ENCODE measurements around the gene PHKB. TPM values are rescaled to one million over a fixed set of nuclear protein-coding genes. Genes with fewer than 3 reads are reported as not detected.

Gene PHKB
- total and polyA plus RNA-seq, 3 donors from 2014 or later, result 66.7 to 168 (median 136) TPM

DNA sequence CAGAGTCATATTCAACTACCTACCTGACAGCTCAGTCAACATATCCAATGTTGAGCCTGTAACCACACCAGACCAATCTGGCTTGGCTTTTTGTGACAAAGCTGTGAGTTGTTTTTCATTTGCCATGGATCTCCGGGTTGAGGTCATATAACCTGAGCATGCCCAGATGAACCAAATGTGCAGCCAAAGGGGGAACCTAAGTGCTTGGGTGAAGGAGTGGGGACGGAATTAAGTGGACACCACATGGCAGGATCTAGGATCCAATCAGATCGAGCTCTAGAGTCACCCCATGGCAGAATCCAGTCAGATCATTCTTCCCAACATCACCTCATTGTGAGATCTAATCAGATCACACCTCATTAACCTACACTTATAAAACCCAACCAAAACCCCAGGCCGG, 258.6 kb downstream of the PHKB start:
- no peak for DNase-seq
- Histone ChIP-seq H3K9me3 (no peaks in the 10 kb centered on the region), H3K36me3 (ENCODE audit: low read depth, missing control alignments) (no peaks in the 10 kb centered on the region), H3K27me3 (no peaks in the 10 kb centered on the region), H3K4me3 (no peak overlapping the region), H3K4me1 (no peaks in the 10 kb centered on the region), H3K27ac (no peak overlapping the region)
- TF ChIP-seq POLR2A (IDR thresholded peaks at IDR 0.05), result no peak
- intact Hi-C loops (cut with DNase I; ENCODE audit: low total_unique reads), result no loop called here
- 87 to 96% methylated on average over 4 of the region's 4 CpGs for WGBS, 2 donors

DNA sequence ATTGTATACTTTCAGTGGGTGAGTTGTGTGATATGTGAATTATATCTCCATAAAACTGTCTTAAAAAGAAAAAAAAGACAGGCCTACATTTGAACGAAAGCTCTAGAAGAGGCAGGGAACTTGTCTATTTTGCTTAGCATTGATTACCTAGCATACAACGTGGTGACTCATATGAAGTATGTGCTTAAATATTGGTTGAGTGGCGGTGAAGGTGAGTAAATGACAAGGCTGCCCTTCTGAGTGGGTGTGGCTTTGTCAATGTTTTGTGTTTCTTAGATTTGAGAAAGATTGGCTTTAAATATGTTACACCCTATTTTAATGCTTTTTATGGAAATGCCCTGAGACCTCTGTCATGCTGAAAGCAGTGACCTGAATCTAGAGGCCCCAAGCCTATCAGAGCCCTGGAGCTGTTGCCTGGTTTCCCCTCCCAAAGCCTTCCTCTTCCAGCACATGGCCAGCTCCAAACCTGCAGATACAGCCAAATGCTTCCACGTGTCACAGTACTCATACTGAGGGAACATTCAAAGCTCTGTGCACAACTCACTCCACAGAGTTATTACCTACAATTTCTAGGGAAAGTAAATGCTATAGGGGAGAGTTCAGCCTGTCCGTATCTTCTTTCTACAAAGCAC, 260.0 kb downstream of the PHKB start:
- Histone ChIP-seq H3K27ac (no peak overlapping the region), H3K27me3 (no peaks in the 10 kb centered on the region), H3K36me3 (ENCODE audit: low read depth, missing control alignments) (no peaks in the 10 kb centered on the region), H3K4me1 (no peaks in the 10 kb centered on the region), H3K9me3 (no peaks in the 10 kb centered on the region), H3K4me3 (no peak overlapping the region)
- DNase-seq, result no peak
- intact Hi-C loops (cut with DNase I; ENCODE audit: low total_unique reads), result no loop called here
- 85 to 87% methylated on average over 5 of the region's 5 CpGs for WGBS, 2 donors
- TF ChIP-seq POLR2A (IDR thresholded peaks at IDR 0.05), result no peak
- TF ChIP-seq, protein P1, sequence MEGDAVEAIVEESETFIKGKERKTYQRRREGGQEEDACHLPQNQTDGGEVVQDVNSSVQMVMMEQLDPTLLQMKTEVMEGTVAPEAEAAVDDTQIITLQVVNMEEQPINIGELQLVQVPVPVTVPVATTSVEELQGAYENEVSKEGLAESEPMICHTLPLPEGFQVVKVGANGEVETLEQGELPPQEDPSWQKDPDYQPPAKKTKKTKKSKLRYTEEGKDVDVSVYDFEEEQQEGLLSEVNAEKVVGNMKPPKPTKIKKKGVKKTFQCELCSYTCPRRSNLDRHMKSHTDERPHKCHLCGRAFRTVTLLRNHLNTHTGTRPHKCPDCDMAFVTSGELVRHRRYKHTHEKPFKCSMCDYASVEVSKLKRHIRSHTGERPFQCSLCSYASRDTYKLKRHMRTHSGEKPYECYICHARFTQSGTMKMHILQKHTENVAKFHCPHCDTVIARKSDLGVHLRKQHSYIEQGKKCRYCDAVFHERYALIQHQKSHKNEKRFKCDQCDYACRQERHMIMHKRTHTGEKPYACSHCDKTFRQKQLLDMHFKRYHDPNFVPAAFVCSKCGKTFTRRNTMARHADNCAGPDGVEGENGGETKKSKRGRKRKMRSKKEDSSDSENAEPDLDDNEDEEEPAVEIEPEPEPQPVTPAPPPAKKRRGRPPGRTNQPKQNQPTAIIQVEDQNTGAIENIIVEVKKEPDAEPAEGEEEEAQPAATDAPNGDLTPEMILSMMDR (IDR thresholded peaks at IDR 0.05), result no peak

DNA sequence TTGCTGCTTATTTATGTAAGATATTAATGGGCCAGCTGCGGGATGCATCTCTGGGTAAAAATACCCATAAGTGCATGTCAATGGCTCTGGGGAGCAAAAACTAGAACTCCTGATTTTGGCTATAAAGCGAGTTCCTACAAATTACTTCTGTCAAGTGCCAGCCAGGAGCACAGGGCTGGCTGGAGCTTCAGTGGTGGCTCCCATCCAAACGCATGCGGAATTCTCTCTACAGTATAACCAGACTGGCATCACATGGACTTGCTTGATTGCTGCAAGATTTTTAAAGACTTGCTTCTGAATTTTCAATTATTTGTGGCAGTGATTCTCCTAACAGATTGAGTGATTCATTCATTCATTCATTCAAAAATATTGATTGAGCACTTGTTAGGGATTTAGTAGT, 260.9 kb downstream of the PHKB start:
- no peaks in the 10 kb centered on the region for H3K36me3 ChIP-seq (ENCODE audit: low read depth, missing control alignments)
- H3K9me3 ChIP-seq, result no peaks in the 10 kb centered on the region
- no peak overlapping the region for H3K27ac ChIP-seq
- DNase-seq, result no peak
- 93 to 96% methylated on average over 4 of the region's 4 CpGs for WGBS, 2 donors
- TF ChIP-seq, protein P1 (IDR thresholded peaks at IDR 0.05), result no peak
- no peak for TF ChIP-seq POLR2A (IDR thresholded peaks at IDR 0.05)
- no peak overlapping the region for H3K4me3 ChIP-seq
- no peaks in the 10 kb centered on the region for H3K4me1 ChIP-seq
- H3K27me3 ChIP-seq, result no peaks in the 10 kb centered on the region
- intact Hi-C loops (cut with DNase I; ENCODE audit: low total_unique reads), result no loop called here

GRCh38 chr16:47724115-47724785, 263.1 kb downstream of the PHKB start:
- no peaks in the 10 kb centered on the region for H3K9me3 ChIP-seq
- intact Hi-C loops (cut with DNase I; ENCODE audit: low total_unique reads), result no loop called here
- H3K4me3 ChIP-seq, result no peak overlapping the region
- no peaks in the 10 kb centered on the region for H3K27me3 ChIP-seq
- H3K4me1 ChIP-seq, result no peaks in the 10 kb centered on the region
- no peaks in the 10 kb centered on the region for H3K36me3 ChIP-seq (ENCODE audit: low read depth, missing control alignments)
- no peak for TF ChIP-seq POLR2A (IDR thresholded peaks at IDR 0.05)
- TF ChIP-seq, protein P1 (IDR thresholded peaks at IDR 0.05), result no peak
- WGBS, 2 donors, result 80 to 86% methylated on average over 5 of the region's 5 CpGs
- DNase-seq, result no peak
- no peak overlapping the region for H3K27ac ChIP-seq

DNA sequence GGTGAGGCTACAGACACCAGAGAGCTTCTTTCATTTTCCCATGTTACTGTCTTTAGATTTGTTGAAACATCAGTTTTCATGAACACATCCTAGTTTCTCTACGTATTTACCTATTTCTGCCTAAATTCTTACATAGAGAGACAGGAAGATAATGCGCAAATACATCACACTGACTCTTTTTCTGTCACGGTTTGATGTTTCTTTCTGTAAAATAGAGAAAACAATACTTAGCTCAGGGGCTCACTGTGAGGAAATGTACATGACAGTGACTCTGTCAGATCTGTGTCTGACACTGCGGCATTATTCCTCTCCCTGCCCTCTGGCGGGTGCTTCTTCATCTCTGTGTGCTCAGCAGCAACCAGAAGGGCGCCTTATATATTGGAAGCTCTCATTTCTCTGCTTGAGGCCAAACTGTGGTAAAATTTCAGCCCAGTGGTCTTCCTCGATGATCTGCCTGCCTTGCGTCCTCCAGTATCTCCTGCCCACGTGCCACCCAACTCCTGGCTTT, 264.1 kb downstream of the PHKB start:
- no peak for DNase-seq
- WGBS, 2 donors, result 88 to 92% methylated on average over 9 of the region's 9 CpGs

More for the DNA sequence above, 264.1 kb downstream of the PHKB start:
- no peak overlapping the region for H3K4me3 ChIP-seq
- intact Hi-C loops (cut with DNase I; ENCODE audit: low total_unique reads), result no loop called here
- no peaks in the 10 kb centered on the region for H3K9me3 ChIP-seq
- TF ChIP-seq, protein P1 (IDR thresholded peaks at IDR 0.05), result no peak
- TF ChIP-seq POLR2A (IDR thresholded peaks at IDR 0.05), result no peak
- no peaks in the 10 kb centered on the region for H3K27me3 ChIP-seq
- H3K4me1 ChIP-seq, result no peaks in the 10 kb centered on the region
- H3K27ac ChIP-seq, result no peak overlapping the region
- H3K36me3 ChIP-seq (ENCODE audit: low read depth, missing control alignments), result no peaks in the 10 kb centered on the region
